Left cardiac atrium (tissue), 4 donors: ENCODE data around the gene LRRC47. TPM values are rescaled to one million over a fixed set of nuclear protein-coding genes. Genes with fewer than 3 reads are reported as not detected.

Source experiments
- ATAC-seq, 2 donors: fragments of 200-7000 bp; cut with Tn5 transposase; one replicate each; pipeline ENCODE4 v1.9.1; 2020; ENCODE audit warnings: mild to moderate bottlenecking in 2 of 2, moderate library complexity in 2 of 2
- DNase-seq: peaks from one replicate; pipeline ENCODE4 v3.0.0-alpha.2; 2020
- intact Hi-C, 2 donors: fragments of 100-400 bp; cut with DNase I; formaldehyde crosslinking; loops; one replicate each; pipeline versions ENCODE4 v1.14.1 to v1.15.1; 2022 to 2023
- total RNA-seq, 2 donors: library from RNA; stranded (reverse); fragmentation: NEBNext Ultra II Directional; extraction: Animal tissue kit (Norgen Biotek cat#: 25700); gene quantifications; one replicate each; pipeline ENCODE4 v1.2.1, GENCODE V29; 2021
- donor health status: DM: no; HTN: yes; CAD: no.
- donor health status: DM: no; HTN: yes; CAD: no; lungs with severe emphysema.
- donor health status: DM: yes; HTN: yes; CAD: no.
- donor health status: Dilated cardiomyopathy.

The LRRC47 gene
- total RNA-seq, 2 donors from 2014 or later: 41.4 to 43.4 TPM

- DNase-seq (no peak), ATAC-seq (peak; percentile 10 to 36)
- intact Hi-C loops: loop anchor here in 1 of 2 donors (10.0 kb wide), 1 partner anchor 235 kb away; no protein-coding TSS in a partner anchor
Measured at GRCh38 chr1:3729594-3730542, 66.4 kb downstream of the LRRC47 start.

Other genes starting within 250 kb of the LRRC47 start
- 10 to 100 TPM; 12.4 to 15.8 TPM for gene MEGF6, start 185.0 kb downstream of the LRRC47 start, total RNA-seq
- 10 to 100 TPM; 41.3 to 42.6 TPM for gene TPRG1L, start 171.5 kb downstream of the LRRC47 start, total RNA-seq
- gene WRAP73, start 146.4 kb downstream of the LRRC47 start, total RNA-seq: 10 to 100 TPM; 11.3 to 11.8 TPM
- under 1 TPM in 1 of 2 donors, not detected in 1; 0.06 TPM for gene TP73, start 144.0 kb downstream of the LRRC47 start, total RNA-seq
- not detected for gene CCDC27, start 44.0 kb downstream of the LRRC47 start, total RNA-seq
- gene SMIM1, start 23.7 kb downstream of the LRRC47 start, total RNA-seq: 10 to 100 TPM; 25.4 to 35.9 TPM
- gene CEP104, start 60.7 kb upstream of the LRRC47 start, total RNA-seq: 10 to 100 TPM; 28.6 to 37.5 TPM
- gene DFFB, start 61.0 kb upstream of the LRRC47 start, total RNA-seq: 1 to 10 TPM; 4.0 to 4.1 TPM
- gene C1orf174, start 103.8 kb upstream of the LRRC47 start, total RNA-seq: 10 to 100 TPM; 13.2 to 14.0 TPM